H9 (cell line): ENCODE measurements around the gene PAGE4. TPM values are rescaled to one million over a fixed set of nuclear protein-coding genes. Genes with fewer than 3 reads are reported as not detected.

ENCODE experiments used
- DNase-seq: peaks from one replicate; pipeline ENCODE4 v3.0.0-alpha.2; 2017
- H2AFZ ChIP-seq: one replicate; pipeline ENCODE4 v1.6.1; 2013; ENCODE audit warnings: mild to moderate bottlenecking, low read length, control low read depth, moderate library complexity
- H2AK5ac ChIP-seq: 2 replicates; pipeline ENCODE4 v1.6.1; 2013; ENCODE audit warnings: low read length, control low read depth, mixed read lengths; ENCODE audit not compliant: insufficient read length
- H2BK120ac ChIP-seq: one replicate; pipeline ENCODE4 v1.6.1; 2013; ENCODE audit warnings: low read depth, mild to moderate bottlenecking, low read length, control low read depth, inconsistent platforms; ENCODE audit not compliant: poor library complexity, severe bottlenecking
- H2BK12ac ChIP-seq: 2 replicates; pipeline ENCODE4 v1.6.1; 2013; ENCODE audit warnings: low read length, control low read depth, mixed read lengths, low read depth; ENCODE audit not compliant: insufficient read length
- H2BK15ac ChIP-seq: 2 replicates; pipeline ENCODE4 v1.6.1; 2013; ENCODE audit warnings: low read depth, low read length, control low read depth
- H2BK20ac ChIP-seq: one replicate; pipeline ENCODE4 v1.6.1; 2013; ENCODE audit warnings: low read depth, mild to moderate bottlenecking, low read length, control low read depth, inconsistent platforms; ENCODE audit not compliant: poor library complexity, severe bottlenecking
- H2BK5ac ChIP-seq: 2 replicates; pipeline ENCODE4 v1.6.1; 2013; ENCODE audit warnings: low read length, control low read depth, mixed read lengths; ENCODE audit not compliant: insufficient read length
- H3K14ac ChIP-seq: 2 replicates; pipeline ENCODE4 v1.6.1; 2013; ENCODE audit warnings: low read length, control low read depth; ENCODE audit not compliant: insufficient read depth
- H3K18ac ChIP-seq: 2 replicates; pipeline ENCODE4 v1.6.1; 2013; ENCODE audit warnings: low read depth, mild to moderate bottlenecking, mixed read lengths, low read length, control low read depth; ENCODE audit not compliant: insufficient read length
- H3K23ac ChIP-seq: 2 replicates; pipeline ENCODE4 v1.6.1; 2013; ENCODE audit warnings: low read length, control low read depth, mixed read lengths, low read depth; ENCODE audit not compliant: insufficient read length
- H3K23me2 ChIP-seq: 2 replicates; pipeline ENCODE4 v1.6.1; 2013; ENCODE audit warnings: low read depth, mild to moderate bottlenecking, mixed read lengths, low read length, control low read depth; ENCODE audit not compliant: insufficient read length, poor library complexity, severe bottlenecking
- H3K27ac ChIP-seq: 2 replicates; pipeline ENCODE4 v1.5.1; 2013; ENCODE audit warnings: low read length, control low read depth, mixed read lengths, low read depth; ENCODE audit not compliant: insufficient read length
- H3K27me3 ChIP-seq: 2 replicates; pipeline ENCODE4 v1.6.1; 2013; ENCODE audit warnings: low read length, control low read depth, inconsistent platforms; ENCODE audit not compliant: insufficient read depth
- H3K4ac ChIP-seq: 2 replicates; pipeline ENCODE4 v1.6.1; 2013; ENCODE audit warnings: low read depth, mild to moderate bottlenecking, control low read depth, inconsistent platforms, low read length, moderate library complexity
- H3K4me1 ChIP-seq: 2 replicates; pipeline ENCODE4 v1.6.1; 2013; ENCODE audit warnings: low read length, control low read depth, inconsistent platforms; ENCODE audit not compliant: insufficient read depth
- H3K4me2 ChIP-seq: 2 replicates; pipeline ENCODE4 v1.6.1; 2013; ENCODE audit warnings: low read length, control low read depth, mixed read lengths; ENCODE audit not compliant: insufficient read length, insufficient read depth
- H3K56ac ChIP-seq: 2 replicates; pipeline ENCODE4 v1.6.1; 2013; ENCODE audit warnings: low read depth, mild to moderate bottlenecking, mixed read lengths, low read length, control low read depth; ENCODE audit not compliant: insufficient read length
- H3K79me1 ChIP-seq: 2 replicates; pipeline ENCODE4 v1.6.1; 2013; ENCODE audit warnings: low read depth, mild to moderate bottlenecking, moderate library complexity, low read length, control low read depth, inconsistent platforms; ENCODE audit not compliant: insufficient read depth, poor library complexity, severe bottlenecking
- H3K79me2 ChIP-seq: 2 replicates; pipeline ENCODE4 v1.6.1; 2013; ENCODE audit warnings: low read length, control low read depth, inconsistent platforms; ENCODE audit not compliant: insufficient read depth
- H3K9ac ChIP-seq: 2 replicates; pipeline ENCODE4 v1.6.1; 2013; ENCODE audit warnings: low read length, control low read depth, mixed read lengths; ENCODE audit not compliant: insufficient read length; ENCODE audit errors: extremely low read depth
- H3K9me3 ChIP-seq: one replicate; pipeline ENCODE4 v1.6.1; 2013; ENCODE audit warnings: low read depth, low read length, inconsistent platforms; ENCODE audit not compliant: control insufficient read depth
- H3T11ph ChIP-seq: one replicate; pipeline ENCODE4 v1.6.1; 2013; ENCODE audit warnings: mild to moderate bottlenecking, low read length, control low read depth, inconsistent platforms
- H4K20me1 ChIP-seq: one replicate; pipeline ENCODE4 v1.6.1; 2013; ENCODE audit not compliant: control insufficient read depth, insufficient read length, insufficient read depth
- H4K5ac ChIP-seq: 2 replicates; pipeline ENCODE4 v1.6.1; 2013; ENCODE audit warnings: low read depth, mild to moderate bottlenecking, mixed read lengths, low read length, control low read depth; ENCODE audit not compliant: insufficient read length
- H4K8ac ChIP-seq: replicated peaks from 2 replicates; pipeline ENCODE4 v1.6.1; 2013; ENCODE audit warnings: low read length, control low read depth, mixed read lengths, low read depth; ENCODE audit not compliant: insufficient read length
- H4K91ac ChIP-seq: 2 replicates; pipeline ENCODE4 v1.6.1; 2013; ENCODE audit warnings: low read depth, mild to moderate bottlenecking, moderate library complexity, mixed read lengths, low read length, control low read depth; ENCODE audit not compliant: insufficient read length
- H3K27ac Mint-ChIP-seq, 3 experiments: 2 replicates in 2 of 3; 3 replicates in 1 of 3; pipeline ENCODE4 v1.8.0; 2020 to 2021; ENCODE audit warnings: mixed read lengths in 3 of 3, mild to moderate bottlenecking in 1 of 3, moderate library complexity in 1 of 3
- H3K27me3 Mint-ChIP-seq: 2 replicates; pipeline ENCODE4 v1.8.0; 2021; ENCODE audit warnings: low read depth, mild to moderate bottlenecking, moderate library complexity, mixed read lengths
- H3K36me3 Mint-ChIP-seq, 3 experiments: 2 replicates in 2 of 3; 3 replicates in 1 of 3; pipeline ENCODE4 v1.8.0; 2020 to 2021; ENCODE audit warnings: low read depth in 3 of 3, mixed read lengths in 3 of 3; ENCODE audit not compliant: insufficient read depth in 1 of 3
- H3K4me1 Mint-ChIP-seq, 2 experiments: 2 replicates each; pipeline ENCODE4 v1.8.0; 2020; ENCODE audit warnings: mixed read lengths in 2 of 2
- H3K4me3 Mint-ChIP-seq, 2 experiments: 2 replicates in 1 of 2; 3 replicates in 1 of 2; pipeline ENCODE4 v1.8.0; 2020 to 2021; ENCODE audit warnings: mild to moderate bottlenecking in 2 of 2, mixed read lengths in 2 of 2, moderate library complexity in 1 of 2
- H3K9me3 Mint-ChIP-seq, 2 experiments: 2 replicates in 1 of 2; 3 replicates in 1 of 2; pipeline ENCODE4 v1.8.0; 2020; ENCODE audit warnings: mild to moderate bottlenecking in 2 of 2, mixed read lengths in 2 of 2, moderate library complexity in 1 of 2
- WGBS: extraction: QIAGEN DNeasy Blood & Tissue Kit; methylation state at CpG from one replicate; pipeline ENCODE4 v1.1.7; 2013; ENCODE audit warnings: missing lambda C conversion rate, low lambda C conversion rate, mixed read lengths; ENCODE audit not compliant: insufficient read length; ENCODE audit errors: extremely low coverage; 5-methylcytosine and 5-hydroxymethylcytosine counted together
- total RNA-seq: library from RNA; stranded (reverse); gene quantifications from 2 replicates; pipeline ENCODE4 v1.2.1, GENCODE V29; 2021
- TF ChIP-seq, protein P1 (sequence below): fragments of 200-600 bp; sonication (generic); conservative IDR thresholded peaks from 3 replicates; pipeline ENCODE4 v1.8.0; 2021; ENCODE audit warnings: antibody characterized with exemption, mild to moderate bottlenecking

Gene PAGE4
- total RNA-seq, 1 experiment from 2014 or later = 0.57 TPM

DNA sequence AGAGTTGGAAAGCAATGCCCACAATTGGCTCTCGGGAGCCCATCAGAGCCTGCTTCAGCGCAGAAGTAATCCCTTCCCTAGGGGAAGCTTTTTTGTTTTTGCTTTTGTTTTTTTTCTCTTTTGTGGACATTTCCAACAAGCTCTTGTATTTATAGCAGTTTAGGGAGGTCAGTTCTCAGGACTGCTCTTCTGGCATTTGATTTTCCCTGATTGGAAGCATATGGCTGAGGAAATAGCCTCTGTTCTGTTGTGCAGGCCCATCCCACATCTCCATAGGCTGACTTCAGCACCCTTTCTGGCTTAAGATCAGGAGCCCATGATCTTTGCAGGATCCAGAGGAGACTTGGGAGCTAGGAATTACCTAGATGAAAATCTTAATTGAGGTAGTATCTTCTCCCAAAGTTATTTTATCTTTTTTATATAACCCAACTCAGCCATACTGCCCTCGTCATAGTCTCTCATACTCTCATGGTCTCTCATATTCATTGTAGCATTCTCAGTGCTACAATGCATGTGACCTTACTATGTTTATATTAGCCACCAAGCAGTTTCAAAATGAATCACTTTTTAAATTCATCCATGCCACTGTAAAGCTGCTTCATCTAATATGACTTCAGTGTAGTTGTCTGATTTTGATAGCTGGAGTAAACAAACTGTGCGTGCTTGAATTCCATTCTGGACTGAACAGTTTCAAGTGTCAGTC lies 16.7 kb downstream of the PAGE4 start:
- Histone ChIP-seq H3K4me2 (no peak overlapping the region), H3K9me3 (peaks cover 41% of the 10 kb centered on the region), H2AFZ (no peak overlapping the region), H3K23me2 (no peaks in the 10 kb centered on the region), H3K4ac (no peak overlapping the region), H3K4me1 (no peaks in the 10 kb centered on the region), H2BK15ac (no peak overlapping the region), H2BK20ac (no peak overlapping the region), H2BK12ac (no peak overlapping the region), H3K9ac (no peak overlapping the region), H2BK5ac (no peak overlapping the region), H3K79me1 (no peaks in the 10 kb centered on the region), H4K20me1 (no peaks in the 10 kb centered on the region), H4K91ac (no peak overlapping the region), H3K23ac (no peak overlapping the region), H3K79me2 (no peaks in the 10 kb centered on the region), H2BK120ac (no peak overlapping the region), H3K18ac (no peak overlapping the region), H3K27me3 (no peaks in the 10 kb centered on the region), H3T11ph (no peak overlapping the region), H4K8ac (no peak overlapping the region), H3K56ac (no peak overlapping the region), H3K27ac (no peak overlapping the region), H3K14ac (no peak overlapping the region), H4K5ac (no peak overlapping the region), H2AK5ac (no peak overlapping the region)
- Mint-ChIP-seq H3K4me3 (no peak overlapping the region), H3K27me3 (no peaks in the 10 kb centered on the region; the same call in 1 of the 2 replicates), H3K9me3 (peaks cover 72 to 85% of the 10 kb centered on the region in 2 experiments), H3K4me1 (no peaks in the 10 kb centered on the region), H3K36me3 (no peaks in the 10 kb centered on the region; a peak in 1 of 7 replicates), H3K27ac (no peak overlapping the region)
- WGBS = no CpG with 5 or more reads among the region's 4 CpGs
- DNase-seq = no peak
- TF ChIP-seq, protein P1, sequence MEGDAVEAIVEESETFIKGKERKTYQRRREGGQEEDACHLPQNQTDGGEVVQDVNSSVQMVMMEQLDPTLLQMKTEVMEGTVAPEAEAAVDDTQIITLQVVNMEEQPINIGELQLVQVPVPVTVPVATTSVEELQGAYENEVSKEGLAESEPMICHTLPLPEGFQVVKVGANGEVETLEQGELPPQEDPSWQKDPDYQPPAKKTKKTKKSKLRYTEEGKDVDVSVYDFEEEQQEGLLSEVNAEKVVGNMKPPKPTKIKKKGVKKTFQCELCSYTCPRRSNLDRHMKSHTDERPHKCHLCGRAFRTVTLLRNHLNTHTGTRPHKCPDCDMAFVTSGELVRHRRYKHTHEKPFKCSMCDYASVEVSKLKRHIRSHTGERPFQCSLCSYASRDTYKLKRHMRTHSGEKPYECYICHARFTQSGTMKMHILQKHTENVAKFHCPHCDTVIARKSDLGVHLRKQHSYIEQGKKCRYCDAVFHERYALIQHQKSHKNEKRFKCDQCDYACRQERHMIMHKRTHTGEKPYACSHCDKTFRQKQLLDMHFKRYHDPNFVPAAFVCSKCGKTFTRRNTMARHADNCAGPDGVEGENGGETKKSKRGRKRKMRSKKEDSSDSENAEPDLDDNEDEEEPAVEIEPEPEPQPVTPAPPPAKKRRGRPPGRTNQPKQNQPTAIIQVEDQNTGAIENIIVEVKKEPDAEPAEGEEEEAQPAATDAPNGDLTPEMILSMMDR = no peak
